Measurements from ENCODE around the gene MBNL2.

MBNL2 gene

DNA sequence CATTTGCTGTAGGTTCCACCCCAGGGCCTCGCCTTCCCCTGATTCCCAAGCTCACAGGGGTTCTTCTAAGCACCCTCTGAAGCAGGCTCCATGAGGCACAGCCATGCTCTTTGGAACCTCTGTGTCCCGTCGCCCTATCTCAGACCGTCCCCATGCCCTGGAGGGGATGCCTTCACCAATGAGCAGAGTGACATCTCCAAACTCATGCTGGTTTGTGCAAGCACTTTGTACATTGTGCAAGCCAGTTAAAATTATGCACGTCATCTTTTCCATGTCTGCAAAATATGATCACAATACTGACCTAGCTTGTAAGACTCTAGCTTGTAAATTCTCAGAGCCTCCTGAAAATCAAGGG, 165.3 kb downstream of the MBNL2 start:
- Histone ChIP-seq H2AFZ (ENCODE audit: low read depth, low read length, severe bottlenecking) (no peak overlapping the region), H3F3A (ENCODE audit: insufficient read depth) (no peaks in the 10 kb centered on the region), H3K27me3 (ENCODE audit: low read length) (no peaks in the 10 kb centered on the region), H3K4me3 (ENCODE audit: insufficient read depth, low read length, poor library complexity, severe bottlenecking) (no peak overlapping the region), H3K4me2 (ENCODE audit: low read depth, low read length, poor library complexity, severe bottlenecking) (no peak overlapping the region), H3K79me2 (ENCODE audit: insufficient read depth, low read length) (no peaks in the 10 kb centered on the region), H4K20me1 (ENCODE audit: low read depth, low read length) (no peaks in the 10 kb centered on the region), H3K9ac (ENCODE audit: low read length) (no peak overlapping the region), H3K27ac (ENCODE audit: low read depth, low read length) (no peak overlapping the region), H3K9me2 (replicated peaks; ENCODE audit: insufficient read depth, low read length) (no peaks in the 10 kb centered on the region), H3K9me3 (ENCODE audit: insufficient read depth, low read length) (no peaks in the 10 kb centered on the region), H3K36me3 (ENCODE audit: low read length) (no peaks in the 10 kb centered on the region)
- no peak for TF ChIP-seq EZH2phosphoT487 (conservative IDR thresholded peaks at IDR 0.05; ENCODE audit: low read length)
- TF ChIP-seq, protein P1, sequence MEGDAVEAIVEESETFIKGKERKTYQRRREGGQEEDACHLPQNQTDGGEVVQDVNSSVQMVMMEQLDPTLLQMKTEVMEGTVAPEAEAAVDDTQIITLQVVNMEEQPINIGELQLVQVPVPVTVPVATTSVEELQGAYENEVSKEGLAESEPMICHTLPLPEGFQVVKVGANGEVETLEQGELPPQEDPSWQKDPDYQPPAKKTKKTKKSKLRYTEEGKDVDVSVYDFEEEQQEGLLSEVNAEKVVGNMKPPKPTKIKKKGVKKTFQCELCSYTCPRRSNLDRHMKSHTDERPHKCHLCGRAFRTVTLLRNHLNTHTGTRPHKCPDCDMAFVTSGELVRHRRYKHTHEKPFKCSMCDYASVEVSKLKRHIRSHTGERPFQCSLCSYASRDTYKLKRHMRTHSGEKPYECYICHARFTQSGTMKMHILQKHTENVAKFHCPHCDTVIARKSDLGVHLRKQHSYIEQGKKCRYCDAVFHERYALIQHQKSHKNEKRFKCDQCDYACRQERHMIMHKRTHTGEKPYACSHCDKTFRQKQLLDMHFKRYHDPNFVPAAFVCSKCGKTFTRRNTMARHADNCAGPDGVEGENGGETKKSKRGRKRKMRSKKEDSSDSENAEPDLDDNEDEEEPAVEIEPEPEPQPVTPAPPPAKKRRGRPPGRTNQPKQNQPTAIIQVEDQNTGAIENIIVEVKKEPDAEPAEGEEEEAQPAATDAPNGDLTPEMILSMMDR (IDR thresholded peaks at IDR 0.05; ENCODE audit: insufficient read depth, low read length, poor library complexity, severe bottlenecking) = no peak

DNA sequence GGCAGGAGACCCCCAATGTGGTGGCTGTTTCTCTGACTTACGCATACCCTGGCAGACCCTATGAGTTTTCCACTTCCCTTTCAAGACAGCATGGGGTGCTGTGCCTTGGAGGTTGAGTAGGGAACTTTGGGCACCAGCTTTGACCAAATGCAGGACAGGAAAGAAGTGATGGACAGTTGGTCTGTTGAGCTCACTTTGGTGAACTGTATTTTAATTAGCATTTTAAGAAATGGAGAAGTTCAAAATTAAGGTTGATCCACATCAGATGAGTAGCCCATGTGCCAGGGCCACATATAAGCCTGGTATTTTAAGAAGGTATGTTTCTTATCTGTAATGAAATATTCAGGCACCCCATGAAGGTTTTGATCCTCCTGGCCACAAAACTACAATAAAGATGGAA, 165.8 kb downstream of the MBNL2 start:
- no peaks in the 10 kb centered on the region for H3F3A ChIP-seq (ENCODE audit: insufficient read depth)
- H3K4me2 ChIP-seq (ENCODE audit: low read depth, low read length, poor library complexity, severe bottlenecking) = no peak overlapping the region

DNA sequence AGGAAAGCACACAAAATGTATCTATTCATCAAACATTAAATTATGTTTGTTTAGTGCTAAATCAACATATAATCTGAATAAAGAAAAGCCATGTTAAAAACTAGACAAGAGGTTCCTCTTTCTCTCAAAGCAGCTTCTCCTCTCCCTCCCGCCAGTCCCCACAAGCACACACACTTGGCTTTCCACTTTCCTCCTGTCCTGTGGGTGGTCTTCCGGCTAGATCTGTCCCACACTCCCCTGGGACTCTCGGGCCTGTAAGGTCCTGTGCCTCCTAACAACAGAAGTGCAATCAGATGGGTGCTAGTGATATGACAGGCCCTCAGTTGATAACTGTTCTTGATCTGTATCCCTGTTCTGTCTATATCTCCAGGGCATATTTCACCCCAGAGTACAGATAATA, 166.2 kb downstream of the MBNL2 start:
- H3K79me2 ChIP-seq (ENCODE audit: insufficient read depth, low read length) = no peaks in the 10 kb centered on the region
- H2AFZ ChIP-seq (ENCODE audit: low read depth, low read length, severe bottlenecking) = no peak overlapping the region
- peaks cover 3% of the 10 kb centered on the region; the same call in 1 of the 2 replicates for H3K36me3 ChIP-seq (ENCODE audit: low read length)
- H3K4me2 ChIP-seq (ENCODE audit: low read depth, low read length, poor library complexity, severe bottlenecking) = no peak overlapping the region
- no peaks in the 10 kb centered on the region for H3F3A ChIP-seq (ENCODE audit: insufficient read depth)
- no peak overlapping the region for H3K27ac ChIP-seq (ENCODE audit: low read depth, low read length)
- no peaks in the 10 kb centered on the region for H3K27me3 ChIP-seq (ENCODE audit: low read length)
- no peaks in the 10 kb centered on the region for H3K9me3 ChIP-seq (ENCODE audit: insufficient read depth, low read length)
- TF ChIP-seq, protein P1 (IDR thresholded peaks at IDR 0.05; ENCODE audit: insufficient read depth, low read length, poor library complexity, severe bottlenecking) = no peak
- no peak for TF ChIP-seq EZH2phosphoT487 (conservative IDR thresholded peaks at IDR 0.05; ENCODE audit: low read length)
- no peaks in the 10 kb centered on the region for H3K9me2 ChIP-seq (replicated peaks; ENCODE audit: insufficient read depth, low read length)
- no peak overlapping the region for H3K4me3 ChIP-seq (ENCODE audit: insufficient read depth, low read length, poor library complexity, severe bottlenecking)
- no peak overlapping the region for H3K9ac ChIP-seq (ENCODE audit: low read length)
- H4K20me1 ChIP-seq (ENCODE audit: low read depth, low read length) = no peaks in the 10 kb centered on the region

More for the DNA sequence above, 165.8 kb downstream of the MBNL2 start:
- H3K79me2 ChIP-seq (ENCODE audit: insufficient read depth, low read length) = no peaks in the 10 kb centered on the region
- H3K4me3 ChIP-seq (ENCODE audit: insufficient read depth, low read length, poor library complexity, severe bottlenecking) = no peak overlapping the region
- H4K20me1 ChIP-seq (ENCODE audit: low read depth, low read length) = no peaks in the 10 kb centered on the region
- no peak overlapping the region for H3K9ac ChIP-seq (ENCODE audit: low read length)
- TF ChIP-seq, protein P1 (IDR thresholded peaks at IDR 0.05; ENCODE audit: insufficient read depth, low read length, poor library complexity, severe bottlenecking) = no peak
- no peak for TF ChIP-seq EZH2phosphoT487 (conservative IDR thresholded peaks at IDR 0.05; ENCODE audit: low read length)
- H3K27me3 ChIP-seq (ENCODE audit: low read length) = no peaks in the 10 kb centered on the region
- no peaks in the 10 kb centered on the region for H3K9me2 ChIP-seq (replicated peaks; ENCODE audit: insufficient read depth, low read length)
- peaks cover 3% of the 10 kb centered on the region; the same call in 1 of the 2 replicates for H3K36me3 ChIP-seq (ENCODE audit: low read length)
- no peak overlapping the region for H3K27ac ChIP-seq (ENCODE audit: low read depth, low read length)
- no peaks in the 10 kb centered on the region for H3K9me3 ChIP-seq (ENCODE audit: insufficient read depth, low read length)
- no peak overlapping the region for H2AFZ ChIP-seq (ENCODE audit: low read depth, low read length, severe bottlenecking)
